Midbrain (tissue), 1 donor: ENCODE data around the gene CPLX3.

Experiments
- DNase-seq: peaks from one replicate; lab custom pipeline; 2025; lab: John Stamatoyannopoulos, UW

The CPLX3 gene

DNA sequence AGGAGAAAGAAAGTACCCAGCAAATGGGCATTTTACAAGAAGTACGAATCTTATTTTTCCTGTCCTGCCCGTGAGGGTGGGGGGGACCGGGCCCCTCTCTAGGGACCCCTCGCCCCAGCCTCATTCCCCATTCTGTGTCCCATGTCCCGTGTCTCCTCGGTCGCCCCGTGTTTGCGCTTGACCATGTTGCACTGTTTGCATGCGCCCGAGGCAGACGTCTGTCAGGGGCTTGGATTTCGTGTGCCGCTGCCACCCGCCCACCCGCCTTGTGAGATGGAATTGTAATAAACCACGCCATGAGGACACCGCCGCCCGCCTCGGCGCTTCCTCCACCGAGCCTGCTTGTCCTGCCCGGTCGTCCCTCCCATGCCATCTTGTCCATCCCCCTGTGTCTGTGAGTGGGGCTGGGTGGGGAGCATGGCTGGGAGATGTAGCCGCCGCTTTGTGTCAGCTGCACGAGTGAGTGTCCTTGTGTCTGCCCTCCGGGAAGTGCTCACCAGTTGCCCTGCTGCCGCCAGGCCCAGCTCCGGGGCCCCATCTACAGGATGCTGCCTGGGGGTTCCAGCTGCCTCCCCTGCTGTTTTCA lies 23.5 kb upstream of the CPLX3 start:
- no peak for DNase-seq

DNA sequence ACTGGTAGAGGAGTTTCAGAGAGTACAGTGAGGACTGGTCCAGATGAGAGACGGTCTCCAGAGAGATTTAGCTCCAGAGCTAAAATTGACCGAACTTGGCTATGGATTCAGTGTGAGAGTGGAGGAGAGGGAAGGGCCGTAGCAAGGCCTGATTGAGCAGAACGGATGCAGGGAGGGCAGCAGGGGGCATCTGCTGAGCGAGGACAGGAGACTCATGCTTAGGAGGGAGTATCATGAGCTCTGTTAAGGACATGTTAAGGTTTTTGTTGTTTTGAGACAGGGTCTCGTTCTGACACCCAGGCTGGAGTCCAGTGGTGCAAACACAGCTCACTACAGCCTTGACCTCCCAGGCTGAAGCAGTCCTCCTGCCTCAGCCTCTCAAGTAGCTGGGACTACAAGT lies 21.5 kb upstream of the CPLX3 start:
- no peak for DNase-seq

DNA sequence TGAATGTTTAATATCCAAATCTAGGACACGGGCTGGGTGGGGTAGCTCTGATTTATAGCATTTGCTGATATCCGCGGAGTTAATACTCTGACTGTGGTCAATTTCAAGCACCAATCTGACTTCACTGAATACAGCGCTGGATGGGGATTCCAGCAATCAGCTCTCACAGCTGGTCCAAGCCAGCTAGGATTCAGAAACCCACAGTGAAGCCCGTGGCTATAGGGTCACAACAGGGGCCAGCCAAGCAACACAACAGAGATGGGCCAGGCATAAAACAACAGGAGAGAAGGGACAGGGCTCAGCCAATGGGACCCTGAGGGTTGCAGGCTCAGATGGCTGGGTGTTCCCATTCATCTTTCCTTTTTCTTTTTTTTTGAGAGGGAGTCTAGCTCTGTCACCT lies 19.1 kb upstream of the CPLX3 start:
- no peak for DNase-seq

DNA sequence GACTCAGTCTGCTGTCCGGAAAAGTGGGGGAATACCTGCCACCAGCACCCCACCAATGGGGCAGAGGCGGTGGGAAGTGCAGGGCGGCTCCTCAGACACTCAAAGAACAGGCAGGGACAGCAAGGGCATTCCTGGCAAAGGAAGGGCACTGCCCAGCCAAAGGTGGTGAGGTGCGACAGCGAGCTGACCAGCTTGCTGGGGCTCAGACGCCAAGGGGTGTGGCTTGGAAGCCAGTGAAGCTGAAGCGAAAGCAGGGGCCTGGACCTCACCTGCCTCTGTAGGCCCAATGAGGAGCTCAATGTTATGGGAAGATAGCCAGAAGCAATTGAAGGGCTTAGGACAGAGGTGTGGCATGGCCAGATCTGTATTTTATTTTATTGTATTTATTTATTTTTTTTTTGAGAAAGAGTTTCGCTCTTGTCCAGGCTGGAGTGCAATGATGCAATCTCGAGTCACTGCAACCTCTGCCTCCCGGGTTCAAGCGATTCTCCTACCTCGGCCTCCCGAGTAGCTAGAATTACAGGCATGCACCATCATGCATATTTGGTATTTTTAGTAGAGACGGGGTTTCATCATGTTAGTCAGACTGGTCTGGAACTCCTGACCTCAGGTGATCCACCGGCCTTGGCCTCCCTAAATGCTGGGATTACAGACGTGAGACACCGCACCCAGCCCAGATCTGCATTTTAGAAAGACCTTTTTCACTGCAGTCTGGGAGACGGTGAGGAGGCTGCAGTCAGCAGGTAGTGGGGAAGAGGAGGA lies 18.2 kb upstream of the CPLX3 start:
- no peak for DNase-seq

DNA sequence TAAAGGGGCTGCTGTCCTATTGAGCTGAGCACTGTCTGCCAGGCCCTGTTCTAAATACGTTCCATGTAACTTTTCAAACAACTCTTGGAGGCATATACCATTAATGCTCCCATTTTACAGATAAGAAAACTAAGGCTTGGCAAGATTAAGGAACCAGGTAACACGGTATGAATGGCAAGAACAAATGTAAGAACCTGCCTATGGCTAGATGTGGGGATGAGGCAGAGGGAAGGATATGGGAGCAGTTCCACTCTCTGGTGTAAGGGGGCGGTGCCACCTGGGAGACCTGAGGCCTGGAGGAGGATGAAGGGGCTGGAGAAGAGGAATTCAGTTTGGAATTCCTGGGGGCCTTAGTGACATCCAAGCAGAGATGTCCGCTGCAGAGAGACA lies 17.6 kb upstream of the CPLX3 start:
- DNase-seq: no peak

DNA sequence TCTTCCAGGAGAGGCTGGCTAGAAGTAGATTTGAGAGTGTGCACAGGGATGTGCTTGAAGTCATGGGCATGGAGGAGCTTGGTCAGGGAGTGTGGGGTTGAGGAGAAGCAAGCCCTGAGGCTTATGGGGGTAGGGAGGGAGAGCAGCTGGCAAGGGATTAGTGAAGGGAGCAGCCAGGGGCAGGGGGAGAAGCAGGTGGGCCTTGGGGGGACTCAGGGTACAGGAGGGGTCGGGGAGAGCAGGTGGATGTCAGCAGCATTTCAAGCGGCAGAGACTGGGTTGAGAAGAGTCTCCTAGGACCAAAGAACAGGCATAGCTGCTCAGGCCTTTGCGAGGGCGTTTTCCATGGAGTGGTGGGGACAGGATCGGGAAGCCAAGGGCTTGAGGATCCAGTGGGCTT lies 17.2 kb upstream of the CPLX3 start:
- no peak for DNase-seq

DNA sequence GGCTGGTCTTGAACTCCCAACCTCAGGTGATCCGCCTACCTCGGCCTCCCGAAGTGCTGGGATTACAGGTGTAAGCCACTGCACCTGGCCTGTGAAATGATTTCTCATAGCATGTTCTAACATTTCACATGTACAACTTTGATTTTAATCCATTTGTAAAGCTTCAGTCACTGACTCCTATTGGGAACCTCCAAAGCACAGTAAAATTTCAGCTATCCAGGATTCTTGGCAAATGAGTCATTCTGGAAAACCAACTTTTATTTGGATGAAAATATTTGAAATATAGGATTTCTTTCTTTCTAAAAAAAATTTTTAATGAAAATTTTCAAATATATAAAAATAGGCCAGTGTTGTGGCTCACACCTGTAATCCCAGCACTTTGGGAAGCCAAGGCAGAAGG lies 16.5 kb upstream of the CPLX3 start:
- DNase-seq: no peak

DNA sequence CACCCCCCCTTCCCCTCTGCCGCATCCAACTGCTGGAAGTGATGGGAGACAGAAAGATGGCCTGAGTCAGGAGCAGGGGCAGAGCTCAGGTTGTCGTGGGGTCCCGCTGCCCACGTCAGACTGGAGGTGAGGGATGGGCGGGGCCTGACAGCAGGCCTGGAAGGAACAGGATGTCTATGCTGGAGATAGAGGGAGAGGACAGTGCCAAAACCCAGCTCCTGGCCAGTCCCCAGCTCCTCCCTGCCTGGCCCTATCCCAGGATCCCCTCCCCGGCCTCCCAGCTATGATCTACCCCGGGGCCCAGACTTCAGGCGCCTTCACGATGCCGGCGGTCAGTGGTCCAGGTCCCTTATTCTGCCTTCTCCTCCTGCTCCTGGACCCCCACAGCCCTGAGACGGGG lies 13.9 kb upstream of the CPLX3 start, which contains the start of gene LMAN1L:
Gene LMAN1L (plus strand): TSS at position 303 of the 400 bp plus-strand sequence. CDS start 20 bp downstream, at position 323.
- DNase-seq: no peak

DNA sequence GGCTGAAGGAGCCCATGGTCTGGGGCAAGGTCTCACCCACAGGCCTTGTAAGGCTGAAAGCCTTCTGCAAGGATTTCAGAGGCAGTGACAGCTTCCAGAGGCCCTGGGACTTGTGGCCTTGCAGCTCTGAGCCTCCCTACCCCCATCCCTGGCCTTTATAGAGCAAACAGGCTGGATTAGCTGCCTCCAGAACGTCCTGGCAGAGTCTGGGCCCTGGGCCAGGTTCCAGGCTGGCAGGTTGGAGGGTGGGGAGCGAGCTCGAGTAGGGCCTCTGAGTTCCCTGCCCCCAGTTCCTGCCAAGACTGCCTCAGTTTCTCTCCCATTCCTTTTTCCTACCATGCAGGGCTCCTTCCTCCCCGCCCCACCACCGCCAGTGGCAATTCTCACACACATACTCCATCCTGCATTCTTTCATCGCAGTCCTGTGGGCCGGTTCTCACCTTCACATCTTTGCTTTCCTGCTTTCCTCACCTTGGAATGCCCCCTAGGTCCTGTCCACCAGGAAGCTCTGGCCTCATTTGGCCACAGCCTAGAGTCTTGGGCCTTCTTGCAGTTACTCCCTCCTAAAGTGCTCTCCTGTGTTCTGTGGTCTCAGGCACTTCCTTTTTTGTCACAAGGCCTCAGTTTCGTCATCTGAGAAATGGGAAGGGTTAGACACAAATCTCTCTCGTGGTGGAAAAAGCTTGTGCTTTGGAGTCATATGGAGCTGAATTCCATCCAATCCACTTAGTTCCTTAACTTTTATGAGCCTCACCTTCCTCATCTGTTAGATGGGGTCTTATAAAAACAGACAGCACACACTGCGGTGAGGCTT lies 11.1 kb upstream of the CPLX3 start:
- DNase-seq: no peak

DNA sequence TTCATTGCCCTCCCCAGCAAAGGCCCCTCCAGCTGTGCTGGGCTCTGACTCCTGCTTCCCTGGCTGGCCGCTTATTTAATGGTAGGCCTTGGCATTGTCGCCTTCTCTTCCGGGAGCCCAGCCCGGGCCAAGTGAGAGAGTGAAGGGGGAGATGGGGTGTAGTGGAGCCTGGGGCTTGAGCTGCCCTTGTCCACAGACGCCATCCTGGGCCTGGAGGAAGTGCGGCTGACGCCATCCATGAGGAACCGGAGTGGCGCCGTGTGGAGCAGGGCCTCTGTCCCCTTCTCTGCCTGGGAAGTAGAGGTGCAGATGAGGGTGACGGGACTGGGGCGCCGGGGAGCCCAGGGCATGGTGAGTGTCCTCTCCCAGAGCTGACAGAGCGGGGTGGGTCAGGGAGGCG lies 10.5 kb upstream of the CPLX3 start:
- no peak for DNase-seq

DNA sequence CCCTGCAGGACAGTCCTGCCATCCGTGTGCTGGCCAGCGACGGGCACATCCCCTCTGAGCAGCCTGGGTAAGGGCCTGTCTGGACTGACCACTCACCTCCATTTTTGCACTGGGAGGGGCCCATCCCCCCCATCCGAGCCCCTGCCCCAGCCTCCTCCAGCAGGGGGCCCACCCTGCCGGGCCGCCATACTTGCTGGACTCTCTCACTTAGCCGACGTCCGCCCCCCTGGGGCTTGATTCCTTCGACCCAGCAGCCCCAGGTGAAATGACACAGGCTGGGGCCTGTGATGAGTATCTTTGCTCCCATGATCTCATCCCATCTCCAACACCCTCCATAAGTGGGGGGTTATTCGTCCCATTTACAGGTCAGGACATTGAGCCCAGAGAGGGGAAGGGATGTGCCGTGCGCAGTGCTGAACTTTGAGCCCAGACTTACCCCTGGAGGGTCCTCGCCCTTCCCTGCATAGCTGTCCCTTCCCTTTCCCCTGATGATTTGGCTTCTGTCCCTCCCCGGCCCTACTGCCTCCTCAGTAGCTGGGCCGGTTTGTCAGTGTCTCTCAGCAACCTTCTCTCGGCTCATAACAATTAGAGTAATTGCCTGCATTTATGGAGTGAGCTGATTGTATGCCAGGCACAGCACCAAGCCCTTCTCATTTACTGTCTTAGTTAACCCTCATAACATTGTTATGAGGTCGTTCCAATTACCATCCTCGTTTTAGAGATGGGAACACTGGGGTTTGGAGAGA lies 9.6 kb upstream of the CPLX3 start:
- DNase-seq: no peak

DNA sequence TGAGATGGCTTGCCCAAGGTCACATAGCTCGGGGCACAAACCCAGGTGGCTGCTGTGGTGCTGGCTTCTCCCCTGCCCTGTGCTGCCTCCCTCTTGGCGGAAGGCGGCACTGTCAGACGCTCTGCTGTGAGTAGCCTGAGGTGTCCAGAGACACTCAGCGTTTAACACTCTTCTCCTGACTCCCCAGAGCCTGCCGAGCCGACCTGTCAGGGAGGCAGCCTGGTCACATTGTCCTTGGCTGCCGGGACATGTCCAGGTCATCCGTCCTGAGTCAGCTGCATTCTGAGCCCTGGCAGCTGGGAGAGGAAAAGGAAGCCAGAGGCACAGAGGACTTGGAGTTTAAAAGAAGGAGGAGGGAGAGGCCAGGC lies 9.1 kb upstream of the CPLX3 start:
- DNase-seq: no peak

DNA sequence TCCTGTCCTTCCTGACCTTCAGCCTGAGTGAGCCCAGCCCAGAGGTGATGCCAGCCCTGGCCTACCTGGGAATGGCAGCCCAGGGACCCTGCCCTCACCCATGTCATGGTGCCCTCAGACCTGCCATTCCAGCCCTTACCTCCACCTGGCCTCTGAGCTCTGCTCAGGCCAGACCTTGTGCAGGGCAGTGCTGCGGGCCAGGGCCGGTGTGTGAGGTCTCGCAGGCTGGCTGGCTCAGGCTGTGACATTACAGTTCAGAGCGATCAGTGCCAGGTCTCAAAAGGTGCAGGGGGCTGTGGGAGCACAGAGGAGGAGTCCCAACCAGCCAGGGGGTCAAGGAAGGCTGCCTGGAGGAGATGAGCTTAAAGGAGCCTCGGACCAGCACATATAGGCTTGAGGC lies 6.4 kb upstream of the CPLX3 start:
- no peak for DNase-seq

DNA sequence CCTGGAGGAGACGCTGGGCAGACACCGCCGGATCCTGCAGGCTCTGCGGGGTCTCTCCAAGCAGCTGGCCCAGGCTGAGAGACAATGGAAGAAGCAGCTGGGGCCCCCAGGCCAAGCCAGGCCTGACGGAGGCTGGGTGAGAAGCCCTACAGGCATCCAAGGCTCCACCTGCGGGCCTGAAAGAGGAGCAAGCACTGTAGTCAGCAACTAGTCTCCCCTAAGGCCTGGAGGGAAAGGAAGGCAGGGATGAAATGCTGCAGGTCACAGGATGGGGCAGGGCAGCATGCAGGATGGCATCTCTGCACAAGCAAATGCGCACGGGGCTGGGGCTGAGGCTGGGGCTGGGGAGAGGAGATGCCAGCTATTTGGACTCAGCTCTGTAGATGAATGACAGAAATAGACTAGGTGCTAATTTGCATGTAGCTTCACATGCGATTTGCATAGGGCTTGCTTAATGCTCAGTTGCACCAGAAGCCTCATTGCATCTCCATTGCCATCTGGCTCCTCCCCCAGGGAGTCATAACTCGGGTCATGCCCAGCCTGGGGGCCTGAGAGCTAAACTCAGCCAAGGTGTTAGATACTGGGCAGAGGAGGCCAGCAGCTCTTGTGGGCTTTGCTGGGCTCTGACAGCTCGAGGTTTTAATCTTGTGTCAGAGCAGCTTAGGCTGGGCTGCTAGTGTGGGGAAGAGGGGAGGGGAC lies 5.2 kb upstream of the CPLX3 start:
- no peak for DNase-seq

DNA sequence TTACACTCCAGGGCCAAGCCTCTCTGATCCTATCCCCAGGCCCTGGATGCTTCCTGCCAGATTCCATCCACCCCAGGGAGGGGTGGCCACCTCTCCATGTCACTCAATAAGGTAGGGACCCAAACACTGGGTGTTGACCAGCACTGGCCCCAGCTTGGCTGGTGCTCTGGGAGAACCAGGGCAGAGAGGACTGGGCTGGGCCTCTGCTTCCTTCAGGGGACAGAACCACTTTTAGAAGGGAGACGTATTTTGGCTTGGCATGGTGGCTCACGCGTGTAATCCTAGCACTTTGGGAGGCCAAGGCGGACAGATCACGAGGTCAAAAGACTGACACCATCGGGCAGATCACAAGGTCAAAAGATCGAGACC lies 4.7 kb upstream of the CPLX3 start:
- no peak for DNase-seq

DNA sequence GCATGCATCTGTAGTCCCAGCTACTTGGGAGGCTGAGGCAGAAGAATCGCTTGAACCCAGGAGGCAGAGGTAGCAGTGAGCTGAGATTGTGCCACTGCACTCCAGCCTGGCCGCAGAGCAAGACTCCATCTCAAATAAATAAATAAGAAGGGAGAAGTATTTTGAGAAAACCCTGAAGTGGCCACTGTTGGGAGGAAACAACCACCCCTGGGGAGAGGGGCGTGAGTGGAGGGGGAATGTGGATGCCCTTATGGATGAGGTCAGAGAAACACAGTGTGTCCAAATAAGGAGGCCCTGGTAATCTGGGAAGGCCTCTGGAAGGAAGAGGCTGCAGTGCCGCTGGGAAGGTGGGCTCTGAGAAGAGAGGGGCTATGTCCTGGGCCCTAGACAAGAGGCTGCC lies 4.2 kb upstream of the CPLX3 start:
- no peak for DNase-seq

DNA sequence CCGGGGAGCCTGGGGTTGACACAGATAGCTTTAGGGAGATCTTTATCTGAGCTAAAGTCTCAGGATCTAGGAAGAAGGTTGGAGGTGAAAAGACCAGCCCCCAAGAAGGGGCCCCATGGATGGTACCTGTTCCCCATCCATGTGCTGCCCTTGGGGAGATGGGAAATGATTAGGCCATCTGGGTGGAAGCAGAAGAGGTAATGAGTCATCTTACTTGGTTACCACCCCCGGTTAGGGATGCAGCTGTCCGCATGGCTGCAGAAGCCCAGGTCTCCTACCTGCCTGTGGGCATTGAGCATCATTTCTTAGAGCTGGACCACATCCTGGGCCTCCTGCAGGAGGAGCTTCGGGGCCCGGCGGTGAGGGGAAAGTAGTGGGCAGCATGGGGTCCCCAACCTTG lies 3.1 kb upstream of the CPLX3 start:
- DNase-seq: no peak

DNA sequence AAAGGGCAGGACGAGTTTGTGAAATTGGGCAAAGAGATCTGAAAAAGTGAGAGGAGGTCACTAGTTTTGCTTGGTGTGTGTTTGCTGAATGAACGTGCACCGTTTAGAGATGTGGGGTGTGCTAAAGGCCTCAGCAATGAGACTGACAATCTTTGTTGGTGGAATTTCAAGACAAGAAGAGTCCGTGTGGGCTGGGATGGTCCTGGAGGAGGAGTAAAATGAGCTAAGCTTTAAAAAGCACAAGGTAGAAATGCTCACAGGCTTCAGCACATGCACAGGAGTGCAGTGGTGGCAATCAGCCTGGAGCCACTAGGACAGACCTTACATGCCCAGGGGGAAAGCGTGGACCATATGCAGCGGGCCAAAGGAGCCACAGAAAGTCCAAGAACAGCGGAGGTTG lies 1.5 kb upstream of the CPLX3 start:
- DNase-seq: no peak

DNA sequence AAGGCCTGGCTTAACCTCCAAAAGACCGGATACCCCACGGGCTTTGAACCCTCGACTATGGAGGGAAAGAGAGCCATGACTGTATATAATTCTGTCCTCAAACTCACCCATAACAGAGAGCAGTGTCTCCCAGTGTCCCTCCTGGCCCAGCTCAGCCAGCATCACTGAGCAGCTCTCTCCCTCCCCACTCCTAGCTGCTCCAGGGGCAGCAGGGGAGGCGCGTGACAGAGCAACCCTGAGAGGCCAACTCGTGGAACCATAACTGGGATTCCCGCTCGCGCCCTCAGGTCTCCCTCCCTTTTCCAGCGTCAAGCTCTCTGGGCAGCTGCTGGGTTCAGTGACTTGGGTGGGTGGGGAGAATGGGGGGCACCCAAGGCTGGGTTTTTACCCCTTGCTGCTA lies 561 bp upstream of the CPLX3 start:
- DNase-seq: no peak

DNA sequence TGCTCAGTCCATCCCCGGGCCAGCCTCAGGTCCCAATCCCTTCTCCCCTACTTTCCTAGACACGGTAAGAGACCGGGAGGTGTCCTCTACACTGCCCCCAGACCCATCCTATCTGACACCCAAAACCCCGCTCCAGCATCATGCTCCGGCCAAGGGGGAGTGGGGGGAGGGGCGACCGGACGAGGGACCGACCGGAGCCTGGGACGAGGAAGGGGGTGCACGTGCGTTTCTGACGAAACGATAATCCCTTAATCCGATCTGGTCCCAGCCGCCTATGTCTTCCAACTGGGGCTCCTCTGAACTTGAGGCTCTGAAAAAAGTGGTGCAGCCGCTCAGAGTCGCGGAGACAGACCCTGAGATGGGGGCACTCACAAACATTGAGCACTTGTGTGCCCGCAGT lies 494 bp downstream of the CPLX3 start:
- DNase-seq: no peak

DNA sequence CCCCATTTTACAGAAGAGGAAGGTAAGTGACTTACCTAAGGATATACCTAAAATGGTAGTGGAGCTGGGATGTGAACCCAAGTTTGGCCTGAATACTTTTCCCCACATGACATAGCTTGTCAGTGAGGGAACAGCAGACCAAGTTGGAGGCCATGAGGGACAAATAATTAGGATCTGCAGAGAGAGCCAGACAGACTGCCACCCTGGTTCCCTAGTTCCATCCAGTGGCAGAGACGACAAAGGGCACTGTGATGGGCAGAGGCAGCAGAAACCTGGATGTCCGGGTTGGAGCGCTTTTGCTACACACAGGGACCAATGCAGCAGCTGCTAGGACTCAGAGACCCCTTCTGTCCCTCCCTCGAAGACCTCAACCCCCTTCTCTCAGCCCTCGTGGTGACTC lies 1.2 kb downstream of the CPLX3 start:
- no peak for DNase-seq

DNA sequence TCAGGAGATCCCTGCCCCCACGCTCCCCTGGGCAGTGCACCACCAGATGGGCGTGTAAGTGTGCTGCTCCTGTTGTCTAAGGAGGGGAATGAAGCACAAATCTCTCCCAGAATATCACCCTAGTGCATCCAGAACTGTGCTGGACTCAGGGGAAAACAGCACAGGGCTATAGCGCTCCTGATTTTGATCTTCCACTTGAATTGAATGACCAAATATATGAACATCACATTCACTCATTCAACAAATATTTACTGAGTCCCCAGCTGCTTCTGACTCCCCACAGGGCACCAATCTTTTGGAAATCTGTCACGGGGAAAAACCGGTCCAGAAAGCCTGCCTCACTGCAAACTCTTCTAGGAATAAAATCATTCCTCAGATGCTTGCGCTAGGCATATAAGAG lies 2.4 kb downstream of the CPLX3 start:
- DNase-seq: no peak
